Neuronal stem cell (in vitro differentiated cells): ENCODE data around the gene CDC45.

Experiments used
- DNase-seq: peaks from one replicate; pipeline ENCODE4 v3.0.0-alpha.2; 2013; ENCODE audit warnings: low spot score
- H2AFZ ChIP-seq: one replicate; pipeline ENCODE4 v1.6.1; 2013; ENCODE audit warnings: mild to moderate bottlenecking, low read length, inconsistent platforms
- H2AK5ac ChIP-seq: 2 replicates; pipeline ENCODE4 v1.6.1; 2013; ENCODE audit warnings: low read depth, mild to moderate bottlenecking, inconsistent platforms, low read length, moderate library complexity, mixed read lengths
- H2BK120ac ChIP-seq: 2 replicates; pipeline ENCODE4 v1.6.1; 2013; ENCODE audit warnings: low read depth, mild to moderate bottlenecking, inconsistent platforms, low read length, moderate library complexity, mixed read lengths
- H2BK12ac ChIP-seq: one replicate; pipeline ENCODE4 v1.6.1; 2013; ENCODE audit warnings: low read length, inconsistent platforms
- H2BK15ac ChIP-seq: 2 replicates; pipeline ENCODE4 v1.6.1; 2013; ENCODE audit warnings: mild to moderate bottlenecking, low read length, inconsistent platforms, mixed read lengths
- H2BK5ac ChIP-seq: one replicate; pipeline ENCODE4 v1.6.1; 2013; ENCODE audit warnings: inconsistent platforms, mild to moderate bottlenecking, low read length, moderate library complexity
- H3K14ac ChIP-seq: one replicate; pipeline ENCODE4 v1.6.1; 2013; ENCODE audit warnings: low read length, inconsistent platforms
- H3K18ac ChIP-seq: 2 replicates; pipeline ENCODE4 v1.6.1; 2013; ENCODE audit warnings: low read length, inconsistent platforms
- H3K23ac ChIP-seq: 2 replicates; pipeline ENCODE4 v1.6.1; 2013; ENCODE audit warnings: low read depth, mild to moderate bottlenecking, mixed read lengths, low read length, inconsistent platforms; ENCODE audit not compliant: poor library complexity
- H3K27ac ChIP-seq: replicated peaks from 3 replicates; pipeline ENCODE4 v1.5.1; 2013; ENCODE audit warnings: low read length, inconsistent platforms
- H3K27me3 ChIP-seq, 3 experiments: 2 replicates each; pipeline ENCODE4 v1.6.1; 2013; ENCODE audit warnings: low read length in 3 of 3, mild to moderate bottlenecking in 2 of 3, inconsistent platforms in 1 of 3, low read depth in 1 of 3, mixed read lengths in 1 of 3, moderate library complexity in 1 of 3; ENCODE audit not compliant: control insufficient read depth in 3 of 3, insufficient read depth in 3 of 3
- H3K36me3 ChIP-seq, 2 donors: replicated peaks in 1 of 2; 2 replicates each; pipeline ENCODE4 v1.6.1; 2013; ENCODE audit warnings: low read length in 2 of 2; ENCODE audit not compliant: control insufficient read depth in 2 of 2, insufficient read depth in 2 of 2
- H3K4ac ChIP-seq: 2 replicates; pipeline ENCODE4 v1.6.1; 2013; ENCODE audit warnings: inconsistent platforms, mild to moderate bottlenecking, low read length, moderate library complexity
- H3K4me1 ChIP-seq, 2 donors: 1 replicate in 1 of 2; 2 replicates in 1 of 2; pipeline ENCODE4 v1.6.1; 2013; ENCODE audit warnings: low read length in 2 of 2, low read depth in 1 of 2; ENCODE audit not compliant: control insufficient read depth in 2 of 2, insufficient read depth in 1 of 2
- H3K4me2 ChIP-seq: one replicate; pipeline ENCODE4 v1.6.1; 2013; ENCODE audit warnings: mild to moderate bottlenecking, low read length, inconsistent platforms; ENCODE audit not compliant: insufficient read depth, poor library complexity, severe bottlenecking
- H3K4me3 ChIP-seq, 2 donors: 2 replicates each; pipeline ENCODE4 v1.5.1; 2013; ENCODE audit warnings: low read length in 2 of 2, mild to moderate bottlenecking in 2 of 2, inconsistent platforms in 1 of 2, moderate library complexity in 1 of 2
- H3K79me1 ChIP-seq: one replicate; pipeline ENCODE4 v1.6.1; 2013; ENCODE audit warnings: low read depth, mild to moderate bottlenecking, inconsistent platforms, low read length, moderate library complexity
- H3K9ac ChIP-seq: one replicate; pipeline ENCODE4 v1.6.1; 2013; ENCODE audit warnings: mild to moderate bottlenecking, low read depth, low read length, inconsistent platforms; ENCODE audit not compliant: poor library complexity
- H3K9me3 ChIP-seq, 2 donors: replicated peaks in 1 of 2; 2 replicates each; pipeline versions ENCODE3 to v1.6.1; 2013; ENCODE audit warnings: low read length in 2 of 2, mild to moderate bottlenecking in 2 of 2, inconsistent platforms in 1 of 2, low read depth in 1 of 2, mixed read lengths in 1 of 2, moderate library complexity in 1 of 2; ENCODE audit not compliant: control insufficient read depth in 2 of 2, insufficient read depth in 1 of 2
- H4K8ac ChIP-seq: one replicate; pipeline ENCODE4 v1.6.1; 2013; ENCODE audit warnings: low read depth, mild to moderate bottlenecking, inconsistent platforms, low read length, moderate library complexity
- H4K91ac ChIP-seq: one replicate; pipeline ENCODE4 v1.6.1; 2013; ENCODE audit warnings: low read length, low read depth, mild to moderate bottlenecking, inconsistent platforms; ENCODE audit not compliant: poor library complexity
- WGBS, 2 donors: extraction: QIAGEN DNeasy Blood & Tissue Kit; methylation state at CpG; one replicate each; pipeline ENCODE4 v1.1.7; 2013; ENCODE audit warnings: missing lambda C conversion rate in 2 of 2, mixed read lengths in 1 of 2; ENCODE audit not compliant: insufficient read length in 2 of 2, insufficient replicate concordance in 1 of 2; ENCODE audit errors: extremely low coverage in 2 of 2; 5-methylcytosine and 5-hydroxymethylcytosine counted together

The CDC45 gene

GRCh38 chr22:19464546-19464945 lies 15.2 kb upstream of the CDC45 start:
- DNase-seq, result no peak
- no CpG with 5 or more reads among the region's 1 CpG for WGBS, 2 donors

GRCh38 chr22:19464975-19465374 lies 14.7 kb upstream of the CDC45 start:
- peaks cover 48 to 99% of the 10 kb centered on the region in 2 donors for H3K36me3 ChIP-seq
- no peak overlapping the region for H2AK5ac ChIP-seq
- no CpG with 5 or more reads among the region's 4 CpGs for WGBS, 2 donors
- H3K14ac ChIP-seq, result no peak overlapping the region
- H2BK15ac ChIP-seq, result no peak overlapping the region
- no peak overlapping the region for H4K91ac ChIP-seq
- H3K79me1 ChIP-seq, result peaks cover 2% of the 10 kb centered on the region
- H3K27ac ChIP-seq, result no peak overlapping the region
- peaks cover 0 to 3% of the 10 kb centered on the region in 2 donors for H3K9me3 ChIP-seq
- H3K9ac ChIP-seq, result no peak overlapping the region
- DNase-seq, result no peak
- no peak overlapping the region for H3K4me2 ChIP-seq
- H2BK5ac ChIP-seq, result no peak overlapping the region
- no peak overlapping the region for H3K4ac ChIP-seq
- H3K23ac ChIP-seq, result no peak overlapping the region
- peaks cover 0 to 2% of the 10 kb centered on the region in 2 donors for H3K4me1 ChIP-seq
- no peak overlapping the region for H2AFZ ChIP-seq
- no peak overlapping the region for H2BK120ac ChIP-seq
- H3K4me3 ChIP-seq, result no peak overlapping the region
- no peak overlapping the region for H2BK12ac ChIP-seq
- H4K8ac ChIP-seq, result no peak overlapping the region
- H3K27me3 ChIP-seq, result no peaks in the 10 kb centered on the region
- H3K18ac ChIP-seq, result no peak overlapping the region

More at GRCh38 chr22:19464546-19464945, 15.2 kb upstream of the CDC45 start:
- no peaks in the 10 kb centered on the region for H3K27me3 ChIP-seq
- no peak overlapping the region for H3K4me3 ChIP-seq
- no peak overlapping the region for H2AK5ac ChIP-seq
- H3K14ac ChIP-seq, result no peak overlapping the region
- peaks cover 0 to 2% of the 10 kb centered on the region in 2 donors for H3K4me1 ChIP-seq
- peaks cover 0 to 3% of the 10 kb centered on the region in 2 donors for H3K9me3 ChIP-seq
- H2BK12ac ChIP-seq, result no peak overlapping the region
- no peak overlapping the region for H3K27ac ChIP-seq
- no peak overlapping the region for H2BK5ac ChIP-seq
- H3K79me1 ChIP-seq, result peaks cover 2% of the 10 kb centered on the region
- no peak overlapping the region for H3K23ac ChIP-seq
- H2BK15ac ChIP-seq, result no peak overlapping the region
- H3K36me3 ChIP-seq, result peaks cover 44 to 96% of the 10 kb centered on the region in 2 donors
- H3K18ac ChIP-seq, result no peak overlapping the region
- H4K91ac ChIP-seq, result no peak overlapping the region
- H3K4ac ChIP-seq, result no peak overlapping the region
- no peak overlapping the region for H3K4me2 ChIP-seq
- H2AFZ ChIP-seq, result no peak overlapping the region
- H3K9ac ChIP-seq, result no peak overlapping the region
- no peak overlapping the region for H4K8ac ChIP-seq
- H2BK120ac ChIP-seq, result no peak overlapping the region

- WGBS, 2 donors, result no CpG with 5 or more reads among the region's 14 CpGs
- no peak overlapping the region for H2BK12ac ChIP-seq
- H2BK15ac ChIP-seq, result no peak overlapping the region
- no peak overlapping the region for H3K4ac ChIP-seq
- no peak overlapping the region for H2BK120ac ChIP-seq
- no peak overlapping the region for H3K27ac ChIP-seq
- peaks cover 55 to 99% of the 10 kb centered on the region in 2 donors for H3K36me3 ChIP-seq
- H4K8ac ChIP-seq, result no peak overlapping the region
- H3K23ac ChIP-seq, result no peak overlapping the region
- H3K4me2 ChIP-seq, result no peak overlapping the region
- no peaks in the 10 kb centered on the region for H3K27me3 ChIP-seq
- peaks cover 2% of the 10 kb centered on the region for H3K79me1 ChIP-seq
- H3K9me3 ChIP-seq, result peaks cover 0 to 3% of the 10 kb centered on the region in 2 donors
- H3K4me3 ChIP-seq, result no peak overlapping the region
- no peak overlapping the region for H3K18ac ChIP-seq
- H2AK5ac ChIP-seq, result no peak overlapping the region
- H3K9ac ChIP-seq, result no peak overlapping the region
- H2BK5ac ChIP-seq, result no peak overlapping the region
- no peak overlapping the region for H2AFZ ChIP-seq
- peaks cover 0 to 2% of the 10 kb centered on the region in 2 donors for H3K4me1 ChIP-seq
- no peak for DNase-seq
- no peak overlapping the region for H4K91ac ChIP-seq
- no peak overlapping the region for H3K14ac ChIP-seq
Observed at GRCh38 chr22:19466126-19466716, 13.5 kb upstream of the CDC45 start.

- no peak overlapping the region for H4K8ac ChIP-seq
- no peak overlapping the region for H3K18ac ChIP-seq
- no peak overlapping the region for H2BK12ac ChIP-seq
- peaks cover 2% of the 10 kb centered on the region for H3K79me1 ChIP-seq
- no peak overlapping the region for H2AFZ ChIP-seq
- no peak overlapping the region for H3K9ac ChIP-seq
- H3K23ac ChIP-seq, result no peak overlapping the region
- no CpG with 5 or more reads among the region's 9 CpGs for WGBS, 2 donors
- H3K36me3 ChIP-seq, result peaks cover 62 to 100% of the 10 kb centered on the region in 2 donors
- H3K14ac ChIP-seq, result no peak overlapping the region
- no peak overlapping the region for H2BK15ac ChIP-seq
- no peak overlapping the region for H3K27ac ChIP-seq
- H4K91ac ChIP-seq, result no peak overlapping the region
- H2AK5ac ChIP-seq, result no peak overlapping the region
- no peak overlapping the region for H3K4me2 ChIP-seq
- no peak overlapping the region for H2BK5ac ChIP-seq
- DNase-seq, result no peak
- H3K4ac ChIP-seq, result no peak overlapping the region
- peaks cover 0 to 2% of the 10 kb centered on the region in 2 donors for H3K4me1 ChIP-seq
- H3K9me3 ChIP-seq, result peaks cover 0 to 3% of the 10 kb centered on the region in 2 donors
- no peak overlapping the region for H3K4me3 ChIP-seq
- no peak overlapping the region for H2BK120ac ChIP-seq
- H3K27me3 ChIP-seq, result no peaks in the 10 kb centered on the region
Observed at GRCh38 chr22:19466848-19467752, 12.6 kb upstream of the CDC45 start.
